ENCODE measurements around the gene DAO.
"Not testable (repeated sequence)": the region's sequence is repeated elsewhere in the genome, so short reads cannot be mapped to it uniquely, and the experiment has no call there.

DAO gene

DNA sequence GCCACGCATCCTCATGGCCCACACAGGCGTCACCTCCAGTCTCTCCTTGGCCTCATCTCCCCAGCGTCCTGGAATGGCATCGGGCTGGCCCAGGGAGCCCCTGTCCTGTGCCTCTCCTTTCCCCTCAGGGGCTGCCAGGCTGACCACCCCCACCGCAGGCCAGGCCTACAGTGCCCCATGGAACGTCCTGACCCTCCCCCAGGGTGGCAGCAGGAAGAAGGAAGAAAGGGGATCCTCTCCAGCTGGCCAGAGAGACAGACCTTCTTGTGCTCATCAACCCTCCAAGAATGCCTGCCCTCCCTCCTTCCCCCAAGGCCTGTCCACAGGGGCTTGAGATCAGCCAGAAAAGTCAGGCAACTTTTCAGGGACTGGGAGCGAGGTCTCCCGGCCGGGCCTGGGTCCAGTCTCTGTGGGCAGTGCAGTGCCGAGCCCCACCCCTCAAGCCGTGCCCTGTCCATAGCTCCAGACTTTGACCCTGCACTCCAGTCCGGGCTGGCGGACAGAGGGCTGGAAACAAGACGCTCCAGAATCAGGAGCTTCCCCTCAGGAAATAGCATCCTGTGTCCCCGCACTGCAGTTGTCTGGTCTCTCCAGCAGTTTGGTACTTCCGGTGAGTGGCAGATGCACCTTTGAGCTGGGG, at the start of gene DAO:
TSS of gene DAO (plus strand) at position 478 of the 640 bp plus-strand sequence. CDS start 4,915 bp downstream, outside the sequence.
- DNase-seq: no peak

DNA sequence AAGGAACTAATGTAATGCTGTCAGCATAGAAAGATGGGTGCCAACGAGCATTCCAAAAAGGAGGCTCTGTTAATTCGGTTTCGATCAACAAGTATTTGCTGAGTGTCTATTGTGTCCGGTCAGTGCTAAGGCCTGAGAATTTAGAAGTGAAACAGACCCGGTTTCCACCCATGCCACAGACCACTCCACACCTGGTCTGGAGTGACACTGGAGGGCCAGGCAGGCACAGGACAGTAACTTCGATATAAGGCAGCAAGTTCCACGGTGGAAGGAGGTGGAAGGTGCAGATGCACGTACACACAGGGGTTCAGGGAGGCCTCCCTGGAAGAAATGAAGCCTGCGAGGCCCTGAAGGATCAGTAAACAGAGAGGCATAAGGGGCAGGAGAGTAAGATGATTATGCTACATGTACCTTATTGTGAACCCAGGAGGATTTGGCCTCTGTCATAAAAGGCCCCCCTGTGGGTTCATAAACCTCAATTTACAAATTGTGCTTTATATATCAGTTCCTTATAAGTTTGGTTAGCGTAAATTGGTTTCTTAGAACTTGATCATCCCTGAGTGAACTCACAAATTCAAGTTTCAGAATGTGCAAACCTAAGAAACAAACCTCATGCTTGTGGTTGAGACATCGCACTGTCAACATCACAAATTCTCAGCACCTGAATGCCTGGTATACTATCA, 48.4 kb upstream of the DAO start:
- no peak for DNase-seq

DNA sequence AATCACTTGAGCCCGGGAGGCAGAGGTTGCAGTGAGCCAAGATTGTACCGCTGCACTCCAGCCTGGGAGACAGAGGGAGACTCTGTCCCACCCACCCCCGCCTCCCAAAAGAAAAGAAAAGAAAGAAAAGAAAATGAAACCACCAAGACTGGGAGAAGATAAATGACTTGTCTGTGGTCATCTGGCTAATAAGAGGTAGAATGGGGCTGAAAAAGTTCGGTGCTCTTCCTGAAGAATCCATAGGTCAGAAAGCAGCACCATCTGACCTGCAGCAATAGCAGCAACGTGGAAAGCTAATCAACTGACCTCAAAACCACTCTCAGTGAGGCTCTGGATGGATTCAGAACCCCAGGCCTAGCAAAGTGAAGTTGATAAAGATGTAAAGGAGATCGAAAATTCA, 47.7 kb upstream of the DAO start:
- no peak for DNase-seq

GRCh38 chr12:108832730-108833354, 47.0 kb upstream of the DAO start:
- DNase-seq: peak in 1 of 2 experiments; percentile 74

DNA sequence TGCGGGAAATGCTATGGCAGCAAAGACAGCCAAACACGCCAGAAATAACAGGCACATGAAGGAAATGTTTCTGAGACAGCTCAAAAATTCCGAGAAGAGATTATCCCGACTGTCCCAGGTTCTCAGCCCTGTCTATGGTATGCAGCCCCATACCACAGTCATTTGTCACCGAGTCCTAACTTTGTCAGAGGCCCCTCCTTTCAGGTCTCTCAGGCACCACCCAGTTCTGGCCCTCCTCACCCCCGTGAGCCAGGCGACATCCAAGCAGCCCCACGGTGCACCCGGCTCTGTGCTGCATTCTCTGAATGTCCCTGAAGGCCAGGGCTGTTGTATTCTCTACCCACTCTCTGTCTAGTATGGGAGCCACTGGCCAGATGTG, 46.5 kb upstream of the DAO start:
- peak; percentile 92 to 94 for DNase-seq

GRCh38 chr12:108833757-108834472, 46.0 kb upstream of the DAO start:
- no peak for DNase-seq

- no peak for DNase-seq
Measured at GRCh38 chr12:108835860-108836634, 43.8 kb upstream of the DAO start.

DNA sequence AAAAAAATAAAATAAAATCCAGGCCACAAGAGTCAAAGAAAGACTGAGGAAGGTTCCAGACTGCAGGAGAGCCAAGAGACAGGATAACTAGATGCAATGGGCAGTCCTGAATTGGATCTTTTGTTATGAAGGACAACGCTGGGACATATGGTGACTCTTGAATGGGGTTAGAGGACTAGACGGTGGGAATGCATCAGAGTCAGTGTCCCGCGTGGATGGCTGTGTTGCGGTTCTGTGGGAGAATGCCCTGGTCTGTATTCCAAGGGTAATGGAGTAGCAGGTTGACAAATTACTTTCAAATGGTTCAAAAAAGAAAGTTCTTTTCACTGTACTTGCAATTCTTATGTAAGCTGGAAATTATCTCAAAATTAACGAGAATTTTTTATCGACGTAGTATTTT, 42.7 kb upstream of the DAO start:
- no peak for DNase-seq

DNA sequence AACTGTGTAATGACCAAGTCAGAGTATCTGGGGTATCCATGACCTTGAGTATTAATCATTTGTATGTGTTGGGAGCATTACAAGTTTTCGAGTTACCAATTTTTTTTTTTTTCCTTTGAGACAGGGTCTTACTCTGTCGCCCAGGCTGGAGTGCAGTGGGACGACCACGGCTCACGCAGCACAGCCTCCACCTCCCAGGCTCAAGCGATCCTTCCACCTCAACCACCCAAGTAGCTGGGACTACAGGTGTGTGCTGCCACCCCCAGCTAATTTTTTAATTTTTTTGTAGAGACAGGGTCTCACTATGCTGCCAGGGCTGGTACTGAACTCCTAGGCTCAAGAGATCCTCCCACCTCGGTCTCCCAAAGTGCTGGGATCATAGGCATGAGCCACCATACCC, 42.2 kb upstream of the DAO start:
- no peak for DNase-seq

- peak; percentile 97 to 98 for DNase-seq
Measured at GRCh38 chr12:108838194-108839017, 41.5 kb upstream of the DAO start.

- DNase-seq: no peak
Measured at GRCh38 chr12:108839018-108839889, 40.6 kb upstream of the DAO start.

DNA sequence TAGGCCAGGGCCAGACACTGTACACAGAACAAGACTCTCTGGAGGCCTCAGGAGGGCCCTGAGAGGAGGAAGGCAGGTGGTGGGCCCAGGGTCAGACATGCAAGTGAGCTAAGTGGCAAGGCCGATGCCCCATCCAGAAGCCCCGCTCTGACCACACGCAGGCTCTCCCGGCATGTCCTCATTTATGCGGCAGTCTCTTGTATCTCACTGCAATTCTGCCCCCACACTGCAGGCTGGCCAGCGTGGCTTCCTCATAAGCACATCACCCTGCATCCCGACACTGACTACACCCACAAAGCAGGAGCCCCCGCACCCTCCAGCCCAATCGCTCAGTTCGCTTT, 40.0 kb upstream of the DAO start:
- DNase-seq: no peak

GRCh38 chr12:108840605-108841332, 39.1 kb upstream of the DAO start:
- DNase-seq: no peak

- DNase-seq: not testable (repeated sequence)
Measured at GRCh38 chr12:108841825-108842224, 38.1 kb upstream of the DAO start.

DNA sequence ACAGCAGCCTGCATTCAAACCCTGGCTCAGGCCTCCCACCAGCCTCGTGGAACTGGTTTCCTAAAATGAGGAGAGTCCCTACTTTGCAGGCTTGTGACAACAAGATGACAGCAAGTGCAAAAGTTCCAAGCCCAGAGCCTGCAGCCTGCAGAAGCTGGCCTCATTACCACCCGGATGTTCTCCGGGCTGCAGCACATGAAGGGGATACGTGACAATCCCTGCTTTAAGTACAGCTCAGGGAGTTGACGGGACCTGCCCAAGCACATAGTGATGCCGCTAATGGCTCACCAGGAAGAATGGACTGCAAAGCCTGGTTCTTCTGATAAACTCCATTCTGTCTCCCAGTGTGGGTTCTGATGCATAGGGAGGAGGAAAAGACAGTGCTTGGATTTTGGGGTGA, 37.5 kb upstream of the DAO start:
- DNase-seq: no peak

DNA sequence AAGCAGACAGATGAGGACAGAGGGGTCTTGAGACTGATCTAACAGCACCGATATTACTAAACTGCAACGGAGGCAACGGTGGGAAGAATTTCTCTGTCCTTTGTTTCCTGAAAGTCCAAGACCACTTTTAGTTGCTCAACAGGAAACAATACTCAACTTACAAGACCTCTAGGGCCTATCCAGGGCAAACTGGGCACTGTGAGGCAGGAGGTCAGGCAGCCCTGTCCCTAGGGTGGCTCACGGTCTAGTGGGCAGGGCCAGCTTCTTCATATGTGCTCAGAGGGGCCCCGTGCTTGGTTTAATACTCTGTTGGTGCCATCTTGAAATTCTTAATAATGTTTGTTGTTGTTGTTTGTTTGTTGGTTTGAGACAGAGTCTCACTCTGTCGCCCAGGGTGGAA, 36.7 kb upstream of the DAO start:
- DNase-seq: no peak

DNA sequence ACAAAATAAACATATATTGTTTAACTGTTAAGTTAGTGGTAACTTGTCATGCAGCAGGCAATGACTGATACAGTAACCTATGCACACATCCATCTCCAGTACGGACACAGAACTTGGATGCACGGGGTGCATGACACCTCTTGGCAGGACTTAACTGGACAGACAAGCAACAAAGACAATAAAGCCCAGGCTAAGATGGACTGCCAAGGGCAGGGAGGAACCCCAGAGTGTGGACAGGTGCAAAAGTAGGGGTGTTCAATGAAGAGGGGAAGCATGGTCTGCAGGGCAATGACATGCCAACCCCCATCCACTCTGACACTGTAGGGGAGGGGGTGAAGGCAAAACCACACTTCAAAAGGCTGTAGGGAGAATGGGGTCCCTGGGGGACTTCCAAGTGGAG, 34.2 kb upstream of the DAO start:
- DNase-seq: no peak

GRCh38 chr12:108846290-108846701, 33.6 kb upstream of the DAO start:
- no peak for DNase-seq

DNA sequence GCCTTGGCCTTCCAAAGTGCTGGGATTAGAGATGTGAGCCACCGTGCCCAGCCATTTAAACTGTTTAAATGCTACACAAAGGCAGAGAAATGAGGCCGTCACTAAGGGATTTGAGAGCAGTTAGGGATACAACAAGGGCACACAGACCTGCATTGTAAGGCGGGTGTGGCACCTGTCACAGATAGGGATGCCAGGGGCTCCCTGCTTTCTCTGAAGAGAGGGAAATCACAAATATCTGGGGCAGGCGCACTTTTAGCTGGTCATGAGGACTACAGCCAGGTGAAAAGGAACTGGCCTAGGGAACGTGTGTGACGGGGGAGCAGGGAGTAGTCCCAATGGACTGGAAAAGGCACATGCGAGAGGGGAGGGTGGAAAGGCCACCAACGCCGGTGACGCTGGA, 32.2 kb upstream of the DAO start:
- no peak for DNase-seq

DNA sequence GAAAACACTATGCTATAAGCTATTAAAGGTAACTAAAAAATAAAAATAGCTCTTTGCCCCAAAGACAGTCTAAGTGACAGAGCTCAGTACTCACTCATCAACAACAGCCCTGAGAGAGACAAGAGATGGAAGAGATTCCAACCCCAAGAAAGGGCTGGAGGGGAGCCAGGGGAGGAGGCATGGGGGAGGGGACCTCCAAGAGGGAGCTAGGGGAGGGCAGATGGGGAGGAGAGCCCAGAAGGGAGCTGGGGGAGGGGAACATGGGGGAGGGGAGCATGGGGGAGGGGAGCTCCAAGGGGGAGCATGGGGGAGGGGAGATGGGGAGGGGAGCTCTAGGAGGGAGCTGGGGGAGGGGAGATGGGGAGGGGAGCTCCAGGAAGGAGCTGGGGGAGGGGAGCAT, 30.2 kb upstream of the DAO start:
- DNase-seq: no peak

Measured in SW 1271 (cell line).